ENCODE results near the gene UTF1. TPM values are rescaled to one million over a fixed set of nuclear protein-coding genes. Genes with fewer than 3 reads are reported as not detected.

The UTF1 gene
- total and polyA plus RNA-seq, 11 donors: not detected

DNA sequence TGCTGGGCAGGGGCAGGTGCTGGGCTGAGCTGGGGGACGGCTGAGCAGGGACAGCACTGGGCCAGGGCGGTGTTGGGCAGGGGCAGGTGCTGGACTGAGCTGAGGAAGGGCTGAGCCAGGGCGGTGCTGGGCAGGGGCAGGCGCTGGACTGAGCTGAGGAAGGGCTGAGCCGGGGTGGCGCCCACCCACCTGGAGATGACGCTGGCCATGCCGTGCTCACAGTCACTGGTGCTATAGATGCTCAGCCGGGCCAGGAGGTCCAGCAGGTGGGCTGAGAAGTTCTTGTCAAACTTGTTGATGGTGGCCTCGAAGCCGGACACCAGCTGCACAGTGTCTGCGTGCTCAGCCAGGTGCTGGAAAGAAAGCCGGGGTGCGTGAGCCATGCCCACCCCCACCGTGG is 51.1 kb downstream of the UTF1 start:
- 94 to 95% (median 94%) methylated on average over 8 to 15 of the region's 15 CpGs for WGBS, 4 donors
- Histone ChIP-seq H3K4me1 (peaks cover 0 to 45% (median 8%) of the 10 kb centered on the region in 12 donors), H3K36me3 (peaks cover 6 to 78% (median 64%) of the 10 kb centered on the region in 9 donors), H3K27ac (no peak overlapping the region), H3K4me3 (no peak overlapping the region), H3K9me3 (no peaks in the 10 kb centered on the region), H3K27me3 (peaks cover 0 to 14% (median 7%) of the 10 kb centered on the region in 9 donors)
- intact Hi-C loops (cut with DNase I): no loop called here
- ATAC-seq: no peak
- DNase-seq: no peak
- no peak for TF ChIP-seq CTCF (IDR thresholded peaks at IDR 0.05)
- TF ChIP-seq POLR2A (IDR thresholded peaks at IDR 0.05): no peak

MicroRNAs within 50 kb of the gene (microRNA counts, 767-probe panel; counts per million panel counts)
- 0 to 71.6 counts per million in 2 donors for microRNA hsa-miR-202-3p

Small RNA genes within 50 kb of the gene (microRNA-seq; reads per million reads assigned to microRNA genes)
- gene MIR202: 0 to 4.6 (median 0.59) reads per million in 4 donors

Other genes with a start within 250 kb of the UTF1 start
- gene ADGRA1, start 142.3 kb upstream of the UTF1 start, total RNA-seq: under 1 TPM in 2 of 9 donors, not detected in 7; 0.13 to 0.19 TPM
- under 1 TPM in 1 of 2 donors, not detected in 1; 0.03 TPM for gene ADGRA1, start 142.3 kb upstream of the UTF1 start, polyA plus RNA-seq
- 1 to 10 TPM in 1 of 9 donors, under 1 TPM in 6, not detected in 2; 0.05 to 2.9 (median 0.13) TPM for gene KNDC1, start 70.0 kb upstream of the UTF1 start, total RNA-seq
- gene KNDC1, start 70.0 kb upstream of the UTF1 start, polyA plus RNA-seq: under 1 TPM in 1 of 2 donors, not detected in 1; 0.04 TPM
- gene VENTX, start 7.6 kb downstream of the UTF1 start, total RNA-seq: 1 to 10 TPM in 1 of 9 donors, under 1 TPM in 8; 0.29 to 2.3 (median 0.56) TPM
- gene VENTX, start 7.6 kb downstream of the UTF1 start, polyA plus RNA-seq: under 1 TPM; 0.58 to 0.99 TPM
- gene ADAM8, start 46.7 kb downstream of the UTF1 start, total RNA-seq: 10 to 100 TPM in 1 of 9 donors, 1 to 10 TPM in 8; 1.2 to 10.3 (median 2.6) TPM
- gene ADAM8, start 46.7 kb downstream of the UTF1 start, polyA plus RNA-seq: 1 to 10 TPM in 1 of 2 donors, under 1 TPM in 1; 0.50 to 1.2 TPM
- 10 to 100 TPM; 33.5 to 49.5 (median 40.1) TPM for gene TUBGCP2, start 78.7 kb downstream of the UTF1 start, total RNA-seq
- gene TUBGCP2, start 78.7 kb downstream of the UTF1 start, polyA plus RNA-seq: 10 to 100 TPM; 34.5 to 36.0 TPM
- 10 to 100 TPM; 34.5 to 53.3 (median 40.5) TPM for gene ZNF511, start 78.7 kb downstream of the UTF1 start, total RNA-seq
- gene ZNF511, start 78.7 kb downstream of the UTF1 start, polyA plus RNA-seq: 10 to 100 TPM; 44.5 to 80.4 TPM
- gene CALY, start 106.7 kb downstream of the UTF1 start, total RNA-seq: 1 to 10 TPM in 1 of 9 donors, not detected in 8; 1.7 TPM
- gene CALY, start 106.7 kb downstream of the UTF1 start, polyA plus RNA-seq: not detected
- not detected for gene PRAP1, start 117.2 kb downstream of the UTF1 start, total RNA-seq
- not detected for gene PRAP1, start 117.2 kb downstream of the UTF1 start, polyA plus RNA-seq
- gene FUOM, start 127.8 kb downstream of the UTF1 start, total RNA-seq: 10 to 100 TPM in 2 of 9 donors, 1 to 10 TPM in 7; 4.3 to 24.1 (median 8.0) TPM
- 10 to 100 TPM in 1 of 2 donors, 1 to 10 TPM in 1; 8.6 to 16.0 TPM for gene FUOM, start 127.8 kb downstream of the UTF1 start, polyA plus RNA-seq
- gene ECHS1, start 143.1 kb downstream of the UTF1 start, total RNA-seq: 100 to 1,000 TPM; 148 to 303 (median 201) TPM
- gene ECHS1, start 143.1 kb downstream of the UTF1 start, polyA plus RNA-seq: 100 to 1,000 TPM; 132 to 217 TPM
- 1 to 10 TPM; 2.1 to 7.3 (median 3.4) TPM for gene PAOX, start 149.0 kb downstream of the UTF1 start, total RNA-seq
- 1 to 10 TPM; 2.9 to 4.7 TPM for gene PAOX, start 149.0 kb downstream of the UTF1 start, polyA plus RNA-seq
- gene MTG1, start 163.9 kb downstream of the UTF1 start, total RNA-seq: 10 to 100 TPM; 11.6 to 29.5 (median 18.1) TPM
- 10 to 100 TPM; 24.8 to 34.2 TPM for gene MTG1, start 163.9 kb downstream of the UTF1 start, polyA plus RNA-seq
- gene SPRN, start 194.4 kb downstream of the UTF1 start, total RNA-seq: under 1 TPM in 3 of 9 donors, not detected in 6; 0.11 to 0.25 (median 0.13) TPM
- gene SPRN, start 194.4 kb downstream of the UTF1 start, polyA plus RNA-seq: under 1 TPM; 0.04 to 0.11 TPM
- 1 to 10 TPM in 1 of 9 donors, under 1 TPM in 8; 0.08 to 1.3 (median 0.34) TPM for gene SCART1, start 223.7 kb downstream of the UTF1 start, total RNA-seq
- under 1 TPM; 0.18 to 0.46 TPM for gene SCART1, start 223.7 kb downstream of the UTF1 start, polyA plus RNA-seq